Spleen (tissue), 7 donors: Measurements from ENCODE around the gene DMBT1.

Experiments
- POLR2A ChIP-seq, 3 donors: fragments of 450-650 bp; IDR thresholded peaks; one replicate each; pipeline ENCODE4 v1.5.1; 2017; ENCODE audit warnings: antibody characterized with exemption in 3 of 3, mild to moderate bottlenecking in 1 of 3
- TF ChIP-seq, protein P1 (sequence below), 11 experiments: fragments of 200-600 bp in 7 of 11; fragments of 450-650 bp in 4 of 11; sonication (generic) in 4 of 11; IDR thresholded peaks in 8 of 11; conservative IDR thresholded peaks in 3 of 11; 1 replicate in 7 of 11; 2 replicates in 4 of 11; pipeline versions ENCODE4 v1.4.0 to v1.8.0; 2016 to 2021; ENCODE audit warnings: antibody characterized with exemption in 11 of 11, inconsistent platforms in 4 of 11, mild to moderate bottlenecking in 1 of 11
- donor health status: DM: no; HTN: no; CAD: no; lungs with moderate emphysema.
- donor health status: DM: no; HTN: no; CAD: no.
- donor health status: DM: no; HTN: no; CAD: no.

DNA sequence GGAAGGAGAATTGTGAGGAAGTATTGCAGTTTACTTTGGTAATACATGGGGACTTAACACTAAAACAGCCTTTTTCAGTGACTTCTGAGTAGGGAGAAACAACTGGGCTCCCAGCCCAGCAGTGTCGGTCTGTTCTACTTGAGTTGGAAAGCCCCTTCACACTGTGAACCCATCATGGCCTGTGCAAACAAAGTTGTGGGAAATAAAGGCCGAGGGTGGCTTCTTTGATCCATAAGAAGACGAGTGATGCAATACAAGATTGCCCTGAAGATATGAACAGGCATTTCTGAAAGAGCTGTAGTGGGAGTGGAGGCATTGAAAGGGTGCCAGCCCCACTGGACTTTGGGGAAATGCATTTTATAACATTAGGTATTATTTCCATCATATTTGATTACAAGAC lies 110.8 kb downstream of the DMBT1 start:
- no peak for TF ChIP-seq POLR2A (IDR thresholded peaks at IDR 0.05)
- TF ChIP-seq, protein P1, sequence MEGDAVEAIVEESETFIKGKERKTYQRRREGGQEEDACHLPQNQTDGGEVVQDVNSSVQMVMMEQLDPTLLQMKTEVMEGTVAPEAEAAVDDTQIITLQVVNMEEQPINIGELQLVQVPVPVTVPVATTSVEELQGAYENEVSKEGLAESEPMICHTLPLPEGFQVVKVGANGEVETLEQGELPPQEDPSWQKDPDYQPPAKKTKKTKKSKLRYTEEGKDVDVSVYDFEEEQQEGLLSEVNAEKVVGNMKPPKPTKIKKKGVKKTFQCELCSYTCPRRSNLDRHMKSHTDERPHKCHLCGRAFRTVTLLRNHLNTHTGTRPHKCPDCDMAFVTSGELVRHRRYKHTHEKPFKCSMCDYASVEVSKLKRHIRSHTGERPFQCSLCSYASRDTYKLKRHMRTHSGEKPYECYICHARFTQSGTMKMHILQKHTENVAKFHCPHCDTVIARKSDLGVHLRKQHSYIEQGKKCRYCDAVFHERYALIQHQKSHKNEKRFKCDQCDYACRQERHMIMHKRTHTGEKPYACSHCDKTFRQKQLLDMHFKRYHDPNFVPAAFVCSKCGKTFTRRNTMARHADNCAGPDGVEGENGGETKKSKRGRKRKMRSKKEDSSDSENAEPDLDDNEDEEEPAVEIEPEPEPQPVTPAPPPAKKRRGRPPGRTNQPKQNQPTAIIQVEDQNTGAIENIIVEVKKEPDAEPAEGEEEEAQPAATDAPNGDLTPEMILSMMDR (IDR thresholded peaks at IDR 0.05 in 8 of 11, conservative IDR thresholded peaks at IDR 0.05 in 3 of 11) = no peak
